ENCODE data around the gene AREL1.

Gene AREL1

GRCh38 chr14:74628418-74628817, 84.5 kb downstream of the AREL1 start:
- no peak for TF ChIP-seq CTCF (IDR thresholded peaks at IDR 0.05; ENCODE audit: borderline replicate concordance, control extremely low read depth, extremely low read depth, insufficient read depth, missing control alignments)
- no peak for DNase-seq (ENCODE audit: low spot score)
- in situ Hi-C loops (cut with MboI; ENCODE audit: low sequenced_read_pairs, unreplicated experiment), result no loop called here

- no peak for DNase-seq (ENCODE audit: low spot score)
- no peak for TF ChIP-seq CTCF (IDR thresholded peaks at IDR 0.05; ENCODE audit: borderline replicate concordance, control extremely low read depth, extremely low read depth, insufficient read depth, missing control alignments)
- in situ Hi-C loops (cut with MboI; ENCODE audit: low sequenced_read_pairs, unreplicated experiment), result no loop called here
These were observed 85.8 kb downstream of the AREL1 start for GRCh38 chr14:74627076-74627475.

GRCh38 chr14:74622257-74622656, 90.6 kb downstream of the AREL1 start:
- DNase-seq (ENCODE audit: low spot score), result no peak
- no peak for TF ChIP-seq CTCF (IDR thresholded peaks at IDR 0.05; ENCODE audit: borderline replicate concordance, control extremely low read depth, extremely low read depth, insufficient read depth, missing control alignments)
- in situ Hi-C loops (cut with MboI; ENCODE audit: low sequenced_read_pairs, unreplicated experiment), result no loop called here

GRCh38 chr14:74621556-74621955, 91.3 kb downstream of the AREL1 start:
- in situ Hi-C loops (cut with MboI; ENCODE audit: low sequenced_read_pairs, unreplicated experiment), result no loop called here
- no peak for TF ChIP-seq CTCF (IDR thresholded peaks at IDR 0.05; ENCODE audit: borderline replicate concordance, control extremely low read depth, extremely low read depth, insufficient read depth, missing control alignments)
- no peak for DNase-seq (ENCODE audit: low spot score)

GRCh38 chr14:74620923-74621322, 92.0 kb downstream of the AREL1 start:
- no peak for DNase-seq (ENCODE audit: low spot score)
- no peak for TF ChIP-seq CTCF (IDR thresholded peaks at IDR 0.05; ENCODE audit: borderline replicate concordance, control extremely low read depth, extremely low read depth, insufficient read depth, missing control alignments)
- in situ Hi-C loops (cut with MboI; ENCODE audit: low sequenced_read_pairs, unreplicated experiment), result no loop called here

GRCh38 chr14:74620497-74620921, 92.4 kb downstream of the AREL1 start:
- no peak for TF ChIP-seq CTCF (IDR thresholded peaks at IDR 0.05; ENCODE audit: borderline replicate concordance, control extremely low read depth, extremely low read depth, insufficient read depth, missing control alignments)
- DNase-seq (ENCODE audit: low spot score), result no peak
- in situ Hi-C loops (cut with MboI; ENCODE audit: low sequenced_read_pairs, unreplicated experiment), result no loop called here

- DNase-seq (ENCODE audit: low spot score), result no peak
- in situ Hi-C loops (cut with MboI; ENCODE audit: low sequenced_read_pairs, unreplicated experiment), result no loop called here
These were observed 93.2 kb downstream of the AREL1 start for GRCh38 chr14:74619672-74620131.

More at GRCh38 chr14:74619672-74620131, 93.2 kb downstream of the AREL1 start:
- no peak for TF ChIP-seq CTCF (IDR thresholded peaks at IDR 0.05; ENCODE audit: borderline replicate concordance, control extremely low read depth, extremely low read depth, insufficient read depth, missing control alignments)
